Motor neuron (in vitro differentiated cells): ENCODE results near the gene CEP78. TPM values are rescaled to one million over a fixed set of nuclear protein-coding genes. Genes with fewer than 3 reads are reported as not detected.
A peak's percentile ranks its signal among the peaks of the same experiment; 100 is the strongest.

Source experiments
- ATAC-seq, 8 experiments: fragments of 200-7000 bp; cut with Tn5 transposase; replicated peaks in 6 of 8; 2 replicates each; pipeline ENCODE4 v1.8.0; 2021; ENCODE audit warnings: mild to moderate bottlenecking in 8 of 8, moderate library complexity in 8 of 8
- H3K27ac ChIP-seq, 2 donors: fragments of 250-450 bp; sonication (Bioruptor Pico); 2 replicates each; pipeline ENCODE4 v1.9.0; 2021; ENCODE audit warnings: antibody characterized with exemption in 2 of 2, mild to moderate bottlenecking in 2 of 2, moderate library complexity in 1 of 2
- H3K4me1 ChIP-seq, 2 donors: fragments of 250-450 bp; sonication (Bioruptor Pico); replicated peaks in 1 of 2; 2 replicates each; pipeline ENCODE4 v1.6.1; 2021; ENCODE audit warnings: antibody characterized with exemption in 2 of 2, mild to moderate bottlenecking in 2 of 2, moderate library complexity in 1 of 2
- H3K4me3 ChIP-seq, 5 donors: fragments of 250-450 bp; sonication (Bioruptor Pico); 2 replicates each; pipeline ENCODE4 v1.9.0; 2021; ENCODE audit warnings: antibody characterized with exemption in 5 of 5, mild to moderate bottlenecking in 5 of 5, moderate library complexity in 4 of 5
- WGBS, 10 experiments: fragments of 450-650 bp; shearing (Covaris generic); methylation state at CpG; one replicate each; pipeline ENCODE4 v1.0.0; 2022; 5-methylcytosine and 5-hydroxymethylcytosine counted together
- in situ Hi-C, 9 experiments: fragments of 400-800 bp; cut with MboI; loops; one replicate each; pipeline ENCODE4 v1.15.0; 2021; ENCODE audit warnings: low sequenced_read_pairs in 9 of 9, low pct_unique_long_range_greater_than_20kb in 2 of 9; ENCODE audit not compliant: unreplicated experiment in 9 of 9
- total RNA-seq, 8 experiments: library from RNA; unstranded; fragments of 300-600 nt; gene quantifications; 2 replicates each; pipeline versions ENCODE4 v1.2.3 to v1.2.4, GENCODE V29; 2022

Gene CEP78
- total RNA-seq, 8 experiments from 2014 or later: 5.2 to 27.1 (median 15.8) TPM

DNA sequence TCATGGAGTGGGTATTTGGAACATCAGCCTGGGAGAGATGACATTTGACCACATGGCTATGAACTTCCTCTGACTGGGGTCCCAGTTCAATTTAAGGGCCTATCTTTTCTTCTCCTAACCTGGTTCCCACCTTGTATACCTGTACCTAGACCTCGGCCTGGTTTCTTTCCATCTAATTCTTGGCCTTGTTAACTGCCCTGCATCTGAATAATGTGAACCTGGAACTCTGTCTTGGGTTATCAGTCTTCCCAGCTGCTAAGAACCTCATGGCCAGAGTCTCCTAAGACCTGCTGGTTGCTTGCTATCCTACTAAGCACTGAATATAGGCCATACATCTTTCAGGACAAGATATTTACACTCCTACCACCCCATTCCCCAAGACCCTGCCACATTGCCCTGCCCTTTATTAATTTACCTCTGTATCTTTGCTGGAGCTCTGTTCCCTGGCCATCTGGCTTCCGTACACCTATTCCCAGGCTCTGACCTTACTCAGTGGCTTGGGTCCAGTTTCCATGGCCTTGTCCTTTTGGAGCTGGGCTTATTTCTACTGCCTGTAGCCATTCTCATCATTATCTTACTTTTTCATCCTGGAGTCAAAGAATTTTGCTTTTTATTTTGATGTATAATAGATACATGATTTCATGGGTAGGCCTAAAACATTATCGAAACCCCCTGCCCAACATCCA lies 67.6 kb downstream of the CEP78 start:
- H3K4me1 ChIP-seq: no peaks in the 10 kb centered on the region
- no peak for ATAC-seq
- 85 to 100% (median 100%) methylated on average over 1 to 3 of the region's 3 CpGs; no CpG with 5 or more reads in 2 of the 10 experiments for WGBS, 10 experiments
- in situ Hi-C loops: no loop called here
- no peak overlapping the region for H3K27ac ChIP-seq
- H3K4me3 ChIP-seq: no peak overlapping the region

DNA sequence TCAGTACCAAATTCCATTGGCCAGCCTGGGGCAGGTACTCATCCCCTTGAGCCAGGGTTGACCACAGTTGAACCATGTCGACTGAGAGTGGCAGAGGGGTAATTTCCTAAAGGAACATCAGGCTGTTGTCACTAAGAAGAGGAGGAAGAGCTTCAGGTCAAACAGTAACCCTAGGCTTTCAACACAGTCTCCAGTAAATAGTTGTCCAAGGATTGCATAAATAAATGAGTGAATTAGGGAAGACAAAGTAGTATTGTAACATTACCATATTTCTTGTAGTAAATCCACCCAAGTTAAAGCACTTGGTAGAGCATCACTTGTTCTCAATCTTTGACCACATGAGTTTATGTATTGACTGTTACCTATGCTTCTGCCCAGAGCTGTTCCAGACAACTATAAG lies 68.5 kb downstream of the CEP78 start:
- 44 to 100% (median 86%) methylated on average over 1 of the region's 1 CpG; no CpG with 5 or more reads in 3 of the 10 experiments for WGBS, 10 experiments

GRCh38 chr9:78306222-78307076 lies 70.6 kb downstream of the CEP78 start:
- in situ Hi-C loops: no loop called here
- H3K27ac ChIP-seq: no peak overlapping the region
- ATAC-seq: no peak
- peaks cover 0 to 8% of the 10 kb centered on the region in 2 donors for H3K4me1 ChIP-seq
- 67 to 100% (median 95%) methylated on average over 1 to 14 of the region's 16 CpGs; no CpG with 5 or more reads in 2 of the 10 experiments for WGBS, 10 experiments
- H3K4me3 ChIP-seq: no peak overlapping the region

More for the DNA sequence above, 68.5 kb downstream of the CEP78 start:
- Histone ChIP-seq H3K4me3 (no peak overlapping the region), H3K4me1 (no peaks in the 10 kb centered on the region), H3K27ac (no peak overlapping the region)
- in situ Hi-C loops: no loop called here
- ATAC-seq: no peak

DNA sequence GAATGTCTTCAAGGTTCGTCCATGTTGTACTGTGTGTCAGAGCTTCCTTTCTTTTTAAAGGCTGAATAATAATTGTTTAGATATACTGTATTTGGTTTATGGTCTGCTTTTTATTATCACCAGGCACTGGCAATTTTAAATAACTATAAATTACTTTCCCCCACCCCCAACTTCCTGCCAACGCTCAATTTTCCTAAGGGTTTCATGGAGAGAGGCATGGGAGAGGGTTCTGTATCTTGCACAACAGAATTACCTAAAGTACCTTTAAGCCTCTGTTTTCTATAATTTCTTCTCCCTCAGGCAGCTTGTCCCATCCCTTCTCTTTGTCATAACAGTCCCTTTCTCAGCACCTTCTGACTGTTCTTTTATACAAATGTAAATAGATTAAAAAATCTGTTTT lies 71.5 kb downstream of the CEP78 start:
- Histone ChIP-seq H3K27ac (no peak overlapping the region), H3K4me3 (no peak overlapping the region), H3K4me1 (peaks cover 0 to 14% of the 10 kb centered on the region in 2 donors)
- ATAC-seq: no peak
- in situ Hi-C loops: no loop called here
- 36 to 100% (median 87%) methylated on average over 1 to 2 of the region's 2 CpGs for WGBS, 10 experiments

DNA sequence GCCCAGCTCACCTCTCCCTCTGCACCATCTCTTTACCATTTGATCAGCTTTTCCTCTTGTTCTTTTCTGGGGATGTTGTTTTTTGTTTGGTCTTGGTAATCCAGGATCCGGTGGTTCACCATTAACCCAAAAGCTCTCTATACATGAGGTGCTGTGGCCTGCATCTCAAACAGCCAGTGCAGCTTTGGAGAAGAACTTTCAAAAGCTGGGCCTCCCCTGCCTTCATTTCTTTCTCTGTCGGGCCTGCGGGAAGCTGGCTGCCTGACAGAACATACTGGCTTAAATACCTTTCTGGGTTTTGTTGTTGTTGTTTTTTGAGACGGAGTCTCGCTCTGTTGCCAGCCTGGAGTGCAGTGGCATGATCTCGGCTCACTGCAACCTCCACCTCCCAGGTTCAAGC lies 73.2 kb downstream of the CEP78 start:
- ATAC-seq: no peak
- H3K27ac ChIP-seq: no peak overlapping the region
- WGBS, 10 experiments: 72 to 100% (median 100%) methylated on average over 1 to 3 of the region's 6 CpGs; no CpG with 5 or more reads in 3 of the 10 experiments

GRCh38 chr9:78311075-78311474 lies 75.2 kb downstream of the CEP78 start:
- in situ Hi-C loops: no loop called here
- Histone ChIP-seq H3K27ac (peak overlapping the region in 1 of 2 donors; percentile 5), H3K4me3 (no peak overlapping the region), H3K4me1 (peaks cover 2 to 19% of the 10 kb centered on the region in 2 donors)
- 33 to 100% (median 96%) methylated on average over 1 to 4 of the region's 5 CpGs; no CpG with 5 or more reads in 5 of the 10 experiments for WGBS, 10 experiments
- no peak for ATAC-seq

More for the DNA sequence above, 73.2 kb downstream of the CEP78 start:
- no peak overlapping the region for H3K4me3 ChIP-seq
- in situ Hi-C loops: no loop called here
- peaks cover 2 to 19% of the 10 kb centered on the region in 2 donors for H3K4me1 ChIP-seq

DNA sequence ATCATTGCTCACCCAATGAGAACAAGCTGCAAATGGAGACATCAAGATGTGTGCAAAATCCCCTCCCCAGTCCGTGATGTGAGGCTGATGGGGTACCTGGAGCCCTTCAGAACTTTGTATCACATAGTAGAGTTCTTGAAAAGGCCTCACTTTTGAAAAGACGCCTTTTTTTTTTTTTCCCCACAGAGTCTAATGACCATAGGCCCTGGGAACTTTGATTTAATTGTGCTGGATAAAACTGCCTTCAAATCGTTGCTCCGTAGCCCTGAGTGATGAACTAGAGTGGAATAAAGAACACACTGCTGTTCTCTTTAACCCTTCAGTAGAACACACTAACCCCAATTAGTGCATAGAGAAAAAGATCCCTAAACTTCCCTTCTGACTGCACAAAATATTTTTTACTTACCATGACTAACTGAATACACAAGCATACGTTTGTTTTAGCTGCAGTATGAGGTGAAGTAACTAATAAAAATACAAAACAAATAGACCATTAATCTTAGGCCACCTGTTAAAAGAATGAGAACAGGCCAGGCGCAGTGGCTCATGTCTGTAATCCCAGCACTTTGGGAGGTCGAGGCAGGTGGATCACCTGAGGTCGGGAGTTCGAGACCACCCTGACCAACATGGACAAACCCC lies 76.1 kb downstream of the CEP78 start:
- peaks cover 2 to 19% of the 10 kb centered on the region in 2 donors for H3K4me1 ChIP-seq
- peak in 5 of 8 experiments; percentile 83 to 92 (median 89) for ATAC-seq
- H3K4me3 ChIP-seq: no peak overlapping the region
- in situ Hi-C loops: no loop called here
- 11 to 88% (median 62%) methylated on average over 3 to 8 of the region's 9 CpGs for WGBS, 10 experiments
- H3K27ac ChIP-seq: no peak overlapping the region

DNA sequence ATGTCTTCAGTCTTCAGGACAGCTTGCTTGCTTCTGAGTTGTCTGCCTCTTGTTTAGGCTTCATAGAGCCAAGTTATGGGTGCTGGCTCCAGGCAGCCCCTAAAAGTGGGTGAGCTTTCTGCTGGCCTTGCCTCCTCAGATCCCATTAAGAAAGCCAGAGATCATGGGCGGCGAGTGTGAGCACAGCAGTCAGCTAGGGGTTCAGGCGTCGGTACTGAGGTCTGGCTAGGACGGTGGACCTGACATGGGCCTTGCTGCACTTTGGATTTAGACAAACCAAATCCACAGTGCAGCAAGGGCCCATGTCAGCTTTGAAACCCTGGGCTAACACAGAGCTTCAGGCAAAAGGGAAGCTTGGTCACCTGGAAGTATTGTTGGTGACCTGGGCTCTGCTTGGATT lies 78.7 kb downstream of the CEP78 start:
- 100% methylated on average over 1 to 3 of the region's 5 CpGs; no CpG with 5 or more reads in 7 of the 10 experiments for WGBS, 10 experiments
- ATAC-seq: no peak
- Histone ChIP-seq H3K4me1 (peaks cover 2 to 19% of the 10 kb centered on the region in 2 donors), H3K27ac (no peak overlapping the region), H3K4me3 (no peak overlapping the region)
- in situ Hi-C loops: no loop called here

GRCh38 chr9:78314953-78315870 lies 79.3 kb downstream of the CEP78 start:
- Histone ChIP-seq H3K4me1 (peaks cover 2 to 19% of the 10 kb centered on the region in 2 donors), H3K27ac (no peak overlapping the region), H3K4me3 (no peak overlapping the region)
- in situ Hi-C loops: no loop called here
- 60 to 100% (median 100%) methylated on average over 1 to 5 of the region's 8 CpGs; no CpG with 5 or more reads in 3 of the 10 experiments for WGBS, 10 experiments
- peak in 3 of 8 experiments; percentile 6 to 71 (median 9) for ATAC-seq

DNA sequence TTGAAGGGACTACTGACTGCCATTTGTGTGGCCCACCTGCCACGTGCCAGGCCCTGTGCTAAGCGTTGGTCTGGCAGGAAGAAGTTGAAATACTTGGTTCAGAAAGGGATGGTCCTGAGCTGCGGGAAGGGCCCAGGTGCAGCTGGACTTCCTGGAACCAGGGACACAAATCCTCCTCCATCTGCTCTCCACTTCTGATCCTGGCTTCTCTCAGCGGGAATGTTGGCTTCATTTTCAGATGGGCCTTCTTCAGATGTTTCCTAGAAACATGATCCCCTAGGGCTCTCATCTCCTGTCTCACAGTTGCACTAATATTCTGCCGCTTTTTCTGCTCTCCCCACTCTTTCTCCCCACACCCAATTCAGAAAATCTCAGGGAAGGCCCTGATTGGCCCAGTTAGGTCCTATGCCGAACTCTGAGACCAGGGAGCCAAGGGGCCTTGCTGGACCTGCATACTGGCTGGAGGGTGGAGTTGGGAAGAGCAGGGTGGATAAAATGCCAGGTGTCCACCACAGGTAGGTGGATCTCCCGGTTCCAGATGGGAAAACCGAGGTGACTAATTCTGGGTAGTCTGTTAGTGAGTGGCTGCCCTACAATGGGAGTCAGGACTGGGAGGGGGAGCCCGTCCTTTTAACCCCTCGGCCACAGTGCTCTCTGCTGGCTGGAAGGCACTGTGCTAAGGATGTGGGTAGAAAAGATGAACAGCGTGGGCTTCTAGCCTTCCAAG lies 80.5 kb downstream of the CEP78 start:
- in situ Hi-C loops: no loop called here
- no peak overlapping the region for H3K27ac ChIP-seq
- H3K4me3 ChIP-seq: no peak overlapping the region
- no peak for ATAC-seq
- peaks cover 2 to 12% of the 10 kb centered on the region in 2 donors for H3K4me1 ChIP-seq
- WGBS, 10 experiments: 88 to 100% (median 97%) methylated on average over 1 to 9 of the region's 11 CpGs; no CpG with 5 or more reads in 3 of the 10 experiments

GRCh38 chr9:78319197-78320029 lies 83.5 kb downstream of the CEP78 start:
- 60 to 100% (median 80%) methylated on average over 1 to 4 of the region's 6 CpGs; no CpG with 5 or more reads in 3 of the 10 experiments for WGBS, 10 experiments
- no peak for ATAC-seq
- H3K4me1 ChIP-seq: no peaks in the 10 kb centered on the region
- in situ Hi-C loops: no loop called here
- no peak overlapping the region for H3K4me3 ChIP-seq
- H3K27ac ChIP-seq: no peak overlapping the region
